Hematopoietic multipotent progenitor cell (in vitro differentiated cells): ENCODE data around the gene CCDC141. TPM values are rescaled to one million over a fixed set of nuclear protein-coding genes. Genes with fewer than 3 reads are reported as not detected.

Experiments
- DNase-seq, 3 donors: peaks; one replicate each; pipeline ENCODE4 v3.0.0-alpha.2; 2011 to 2015; ENCODE audit warnings: low read depth in 2 of 3, low spot score in 2 of 3
- total RNA-seq: library from RNA; depleted of rRNA; stranded (reverse); fragments of >200 nt; gene quantifications from one replicate; pipeline ENCODE4 v1.2.3, GENCODE V29; 2012

The CCDC141 gene
- total RNA-seq, 1 donor, result 0.54 TPM

GRCh38 chr2:178880257-178880656 is 169.7 kb downstream of the CCDC141 start:
- DNase-seq, result no peak

GRCh38 chr2:178877874-178878273 is 172.1 kb downstream of the CCDC141 start:
- DNase-seq, result no peak

- no peak for DNase-seq
Measured at GRCh38 chr2:178874529-178875240, 175.3 kb downstream of the CCDC141 start.

- DNase-seq, result no peak
Measured at GRCh38 chr2:178873912-178874311, 176.0 kb downstream of the CCDC141 start.

GRCh38 chr2:178871536-178871935 is 178.4 kb downstream of the CCDC141 start:
- no peak for DNase-seq

GRCh38 chr2:178870703-178871102 is 179.2 kb downstream of the CCDC141 start:
- no peak for DNase-seq

GRCh38 chr2:178865999-178866398 is 183.9 kb downstream of the CCDC141 start:
- DNase-seq, result no peak

- no peak for DNase-seq
Measured at GRCh38 chr2:178865146-178865936, 184.6 kb downstream of the CCDC141 start.

- DNase-seq, result no peak
Measured at GRCh38 chr2:178863856-178864620, 185.9 kb downstream of the CCDC141 start.

GRCh38 chr2:178863130-178863855 is 186.6 kb downstream of the CCDC141 start:
- no peak for DNase-seq

GRCh38 chr2:178860551-178860950 is 189.4 kb downstream of the CCDC141 start:
- DNase-seq, result no peak

- no peak for DNase-seq
Measured at GRCh38 chr2:178859730-178860129, 190.2 kb downstream of the CCDC141 start.

- DNase-seq, result no peak
Measured at GRCh38 chr2:178858896-178859625, 190.9 kb downstream of the CCDC141 start.

GRCh38 chr2:178855151-178855550 is 194.8 kb downstream of the CCDC141 start:
- DNase-seq, result no peak

- no peak for DNase-seq
Measured at GRCh38 chr2:178848335-178848734, 201.6 kb downstream of the CCDC141 start.

- DNase-seq, result no peak
Measured at GRCh38 chr2:178846458-178846802, 203.5 kb downstream of the CCDC141 start.

GRCh38 chr2:178845566-178846457 is 204.1 kb downstream of the CCDC141 start:
- no peak for DNase-seq

GRCh38 chr2:178844701-178845100 is 205.2 kb downstream of the CCDC141 start:
- no peak for DNase-seq

- no peak for DNase-seq
Measured at GRCh38 chr2:178844269-178844668, 205.7 kb downstream of the CCDC141 start.
